OCI-LY7 (cell line): ENCODE results near the gene ATAD3B. TPM values are rescaled to one million over a fixed set of nuclear protein-coding genes. Genes with fewer than 3 reads are reported as not detected.
"Not testable (repeated sequence)": the region's sequence is repeated elsewhere in the genome, so short reads cannot be mapped to it uniquely, and the experiment has no call there.

ENCODE experiments used
- BruUV-seq: library from RNA; stranded (reverse); fragments of 400-500 nt; replicated peaks from 2 replicates; lab custom pipeline; 2021; lab: Mats Ljungman, UMichigan
- CTCF ChIA-PET: fragments of 300-600 bp; sonication (Branson Sonifier 250); formaldehyde crosslinking; loops from one replicate; lab custom pipeline; 2022; ENCODE audit warnings: antibody characterized with exemption; ENCODE audit not compliant: unreplicated experiment; lab: Charles Lee
- POLR2A ChIA-PET: fragments of 300-600 bp; sonication (Branson Sonifier 250); formaldehyde crosslinking; loops from one replicate; lab custom pipeline; 2022; ENCODE audit warnings: antibody characterized with exemption; lab: Charles Lee
- DNase-seq: peaks from one replicate; pipeline ENCODE4 v3.0.0-alpha.2; 2015; ENCODE audit warnings: low spot score
- H2AFZ ChIP-seq: fragments of 200-600 bp; sonication (generic), shearing (Covaris generic); 2 replicates; pipeline ENCODE4 v1.6.1; 2014; ENCODE audit warnings: mild to moderate bottlenecking, antibody characterized with exemption, low read length, moderate library complexity
- H3K27ac ChIP-seq: fragments of 200-600 bp; sonication (generic); 2 replicates; pipeline ENCODE4 v1.5.1; 2014; ENCODE audit warnings: mixed run types, low read depth, mild to moderate bottlenecking, moderate library complexity, low read length, inconsistent platforms; ENCODE audit not compliant: poor library complexity, severe bottlenecking
- H3K36me3 ChIP-seq: fragments of 200-600 bp; sonication (generic); 2 replicates; pipeline ENCODE4 v1.6.1; 2014; ENCODE audit warnings: mild to moderate bottlenecking, antibody characterized with exemption, low read length, moderate library complexity, mixed read lengths; ENCODE audit not compliant: insufficient read depth
- H3K4me1 ChIP-seq: fragments of 200-600 bp; sonication (generic); 2 replicates; pipeline ENCODE4 v1.5.1; 2014; ENCODE audit warnings: mild to moderate bottlenecking, low read length; ENCODE audit not compliant: insufficient read depth, poor library complexity, severe bottlenecking
- H3K4me2 ChIP-seq: fragments of 200-600 bp; sonication (generic); 2 replicates; pipeline ENCODE4 v1.6.1; 2014; ENCODE audit warnings: mild to moderate bottlenecking, low read length
- H3K4me3 ChIP-seq: fragments of 200-600 bp; sonication (generic); 2 replicates; pipeline ENCODE4 v1.5.1; 2014; ENCODE audit warnings: mild to moderate bottlenecking, low read depth, low read length; ENCODE audit not compliant: poor library complexity, severe bottlenecking
- H3K79me2 ChIP-seq: fragments of 200-600 bp; sonication (generic); 2 replicates; pipeline ENCODE4 v1.6.1; 2016; ENCODE audit warnings: low read depth, mild to moderate bottlenecking, low read length, moderate library complexity, mixed read lengths; ENCODE audit not compliant: insufficient read depth
- H3K9me2 ChIP-seq: fragments of 200-600 bp; sonication (generic); 2 replicates; pipeline ENCODE4 v1.6.1; 2016; ENCODE audit warnings: mild to moderate bottlenecking, low read length, mixed read lengths; ENCODE audit not compliant: insufficient read depth
- H3K9me3 ChIP-seq: fragments of 200-600 bp; sonication (generic); 2 replicates; pipeline ENCODE4 v1.6.1; 2014; ENCODE audit warnings: mild to moderate bottlenecking, mixed run types, low read length, mixed read lengths
- H4K20me1 ChIP-seq: fragments of 200-600 bp; sonication (generic); 2 replicates; pipeline ENCODE4 v1.6.1; 2014; ENCODE audit warnings: mild to moderate bottlenecking, antibody characterized with exemption, low read length, moderate library complexity, mixed read lengths; ENCODE audit not compliant: insufficient read depth
- EZH2phosphoT487 ChIP-seq: fragments of 200-600 bp; sonication (generic); IDR thresholded peaks from 2 replicates; pipeline ENCODE4 v1.6.1; 2018; ENCODE audit warnings: low read depth, borderline replicate concordance, mild to moderate bottlenecking, mixed run types, antibody characterized with exemption, low read length, moderate library complexity, mixed read lengths
- intact Hi-C: fragments of 100-400 bp; cut with micrococcal nuclease; formaldehyde crosslinking; loops from one replicate; pipeline ENCODE4 v1.10.0; 2022; ENCODE audit not compliant: unreplicated experiment
- total RNA-seq, 2 experiments: library from RNA; depleted of rRNA in 1 of 2; stranded (reverse); fragments of >200 nt in 1 of 2; shearing (Covaris generic) in 1 of 2; gene quantifications; 2 replicates each; pipeline ENCODE4 v1.2.3, GENCODE V29; 2014 to 2022
- TF ChIP-seq, protein P1 (sequence below): fragments of 200-600 bp; sonication (generic); conservative IDR thresholded peaks from 2 replicates; pipeline ENCODE4 v1.5.1; 2014; ENCODE audit warnings: mild to moderate bottlenecking, antibody characterized with exemption, low read length, moderate library complexity, mixed read lengths

Gene ATAD3B
- total RNA-seq, 2 experiments from 2014 or later, result 54.9 to 62.4 TPM

- H3K4me2 ChIP-seq, CTCF ChIA-PET, H3K79me2 ChIP-seq, H3K9me3 ChIP-seq, BruUV-seq, H4K20me1 ChIP-seq, intact Hi-C loops, H3K9me2 ChIP-seq, H3K27ac ChIP-seq, H3K4me3 ChIP-seq, H2AFZ ChIP-seq, H3K4me1 ChIP-seq, H3K36me3 ChIP-seq, DNase-seq: not testable (repeated sequence)
- POLR2A ChIA-PET, result interaction anchor here (0.7 kb wide), 1 partner anchor 8 kb away, joined by 6 read pairs; no protein-coding TSS in a partner anchor
Measured at GRCh38 chr1:1456683-1457255, 14.8 kb upstream of the ATAD3B start.

GRCh38 chr1:1459156-1459555 lies 12.4 kb upstream of the ATAD3B start:
- H3K4me2 ChIP-seq, H3K9me2 ChIP-seq, H4K20me1 ChIP-seq, H3K79me2 ChIP-seq, DNase-seq, POLR2A ChIA-PET, H3K4me3 ChIP-seq, H3K9me3 ChIP-seq, BruUV-seq, H2AFZ ChIP-seq, intact Hi-C loops, H3K27ac ChIP-seq, CTCF ChIA-PET, H3K36me3 ChIP-seq: not testable (repeated sequence)
- H3K4me1 ChIP-seq, result peaks cover 16% of the 10 kb centered on the region

GRCh38 chr1:1459711-1460110 lies 11.9 kb upstream of the ATAD3B start:
- BruUV-seq, POLR2A ChIA-PET, DNase-seq: not testable (repeated sequence)

DNA sequence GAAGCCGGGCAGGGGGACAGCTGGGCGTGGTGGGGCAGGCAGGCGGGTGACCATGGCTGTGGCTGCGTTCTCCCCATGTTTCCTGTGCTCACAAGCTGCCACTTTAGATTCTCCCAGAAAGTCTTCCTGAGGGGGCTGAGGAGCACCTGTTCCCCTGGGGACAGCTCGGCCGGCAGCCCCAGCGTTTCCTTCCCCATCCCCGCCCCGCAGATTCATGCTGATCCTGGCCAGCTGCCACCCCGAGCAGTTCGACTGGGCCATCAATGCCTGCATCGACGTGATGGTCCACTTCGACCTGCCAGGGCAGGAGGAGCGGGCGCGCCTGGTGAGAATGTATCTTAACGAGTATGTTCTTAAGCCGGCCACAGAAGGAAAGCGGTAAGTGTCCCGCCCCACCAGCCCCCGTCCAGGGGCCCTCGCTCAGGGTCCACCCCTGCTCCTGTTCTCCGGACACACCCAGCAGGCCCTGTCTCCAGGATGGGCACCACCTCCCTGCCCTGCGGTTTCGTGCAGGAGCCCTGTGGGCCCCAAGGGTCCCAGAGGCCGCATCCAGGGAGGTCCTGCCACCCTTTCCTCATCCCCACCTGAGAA lies 10.9 kb upstream of the ATAD3B start:
- intact Hi-C loops, result loop anchor here (5.0 kb wide), 1 partner anchor 113 kb away; the partner anchor contains the start of gene DVL1
- Histone ChIP-seq H3K4me1 (peaks cover 22% of the 10 kb centered on the region), H2AFZ (no peak overlapping the region), H3K27ac (no peak overlapping the region), H3K9me2 (no peaks in the 10 kb centered on the region), H3K4me2 (no peak overlapping the region), H3K79me2 (no peaks in the 10 kb centered on the region), H3K9me3 (0 out of 2 replicates have a peak, but pooled peaks cover 8% of the 10 kb centered on the region), H4K20me1 (no peaks in the 10 kb centered on the region), H3K4me3 (no peak overlapping the region), H3K36me3 (no peaks in the 10 kb centered on the region)
- no TSS peak for BruUV-seq
- TF ChIP-seq EZH2phosphoT487, result no peak
- TF ChIP-seq, protein P1, sequence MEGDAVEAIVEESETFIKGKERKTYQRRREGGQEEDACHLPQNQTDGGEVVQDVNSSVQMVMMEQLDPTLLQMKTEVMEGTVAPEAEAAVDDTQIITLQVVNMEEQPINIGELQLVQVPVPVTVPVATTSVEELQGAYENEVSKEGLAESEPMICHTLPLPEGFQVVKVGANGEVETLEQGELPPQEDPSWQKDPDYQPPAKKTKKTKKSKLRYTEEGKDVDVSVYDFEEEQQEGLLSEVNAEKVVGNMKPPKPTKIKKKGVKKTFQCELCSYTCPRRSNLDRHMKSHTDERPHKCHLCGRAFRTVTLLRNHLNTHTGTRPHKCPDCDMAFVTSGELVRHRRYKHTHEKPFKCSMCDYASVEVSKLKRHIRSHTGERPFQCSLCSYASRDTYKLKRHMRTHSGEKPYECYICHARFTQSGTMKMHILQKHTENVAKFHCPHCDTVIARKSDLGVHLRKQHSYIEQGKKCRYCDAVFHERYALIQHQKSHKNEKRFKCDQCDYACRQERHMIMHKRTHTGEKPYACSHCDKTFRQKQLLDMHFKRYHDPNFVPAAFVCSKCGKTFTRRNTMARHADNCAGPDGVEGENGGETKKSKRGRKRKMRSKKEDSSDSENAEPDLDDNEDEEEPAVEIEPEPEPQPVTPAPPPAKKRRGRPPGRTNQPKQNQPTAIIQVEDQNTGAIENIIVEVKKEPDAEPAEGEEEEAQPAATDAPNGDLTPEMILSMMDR, result no peak
- ChIA-PET POLR2A (no interaction called here), CTCF (no interaction called here)
- no peak for DNase-seq

More at GRCh38 chr1:1459711-1460110, 11.9 kb upstream of the ATAD3B start:
- H3K4me3 ChIP-seq, H3K36me3 ChIP-seq, H4K20me1 ChIP-seq, H3K27ac ChIP-seq, H3K79me2 ChIP-seq, H2AFZ ChIP-seq, H3K9me3 ChIP-seq, H3K9me2 ChIP-seq, CTCF ChIA-PET, H3K4me2 ChIP-seq: not testable (repeated sequence)
- peaks cover 19% of the 10 kb centered on the region for H3K4me1 ChIP-seq
- intact Hi-C loops, result loop anchor here (5.0 kb wide), 1 partner anchor 112 kb away; the partner anchor contains the start of gene DVL1
